Smooth muscle cell of the coronary artery (primary cell): ENCODE results near the gene LRFN5. TPM values are rescaled to one million over a fixed set of nuclear protein-coding genes. Genes with fewer than 3 reads are reported as not detected.

Experiments used
- total RNA-seq: library from RNA; depleted of rRNA; stranded (reverse); fragments of >200 nt; gene quantifications from 2 replicates; pipeline ENCODE4 v1.2.3, GENCODE V29; 2014; ENCODE audit warnings: low replicate concordance

The LRFN5 gene
- 0.30 and 0.70 TPM in 2 replicates for total RNA-seq

DNA sequence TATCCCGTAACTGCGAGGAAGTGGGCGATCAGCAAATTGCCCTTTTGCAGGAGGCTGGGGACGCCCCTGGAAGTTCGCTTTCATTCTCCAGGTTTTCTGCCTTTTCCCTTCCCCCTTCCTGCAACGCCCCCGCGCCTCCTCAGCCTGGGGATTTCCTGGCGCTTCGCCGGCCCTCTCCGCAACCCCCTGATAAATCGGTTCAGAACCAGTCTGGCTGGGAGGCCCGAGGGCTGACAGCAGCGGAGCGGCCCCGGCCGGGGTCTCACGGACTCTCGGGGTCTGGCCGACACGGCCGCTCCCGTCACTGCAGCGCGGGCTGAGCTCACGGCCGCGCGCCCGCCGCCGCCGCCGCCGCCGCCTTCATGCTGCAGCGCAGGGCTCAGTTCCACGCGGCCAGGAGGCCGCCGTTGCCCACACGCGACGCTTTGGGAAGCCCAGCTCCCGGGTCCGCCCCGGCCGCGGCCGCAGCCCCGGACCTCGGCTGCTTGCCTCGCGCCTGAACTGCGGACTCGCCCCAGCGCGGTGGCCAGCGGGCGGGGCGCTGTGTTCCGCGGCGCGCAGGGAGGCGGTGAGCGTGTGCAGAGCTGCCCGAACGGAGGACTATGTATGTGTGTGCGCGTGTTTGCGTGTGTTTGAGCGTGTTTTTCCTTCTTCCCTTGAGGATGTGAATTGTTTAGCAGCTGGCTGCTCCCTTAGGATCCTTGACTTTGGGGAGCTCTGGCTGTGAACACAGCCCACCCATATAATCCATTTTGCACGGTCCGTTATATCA, at the start of gene LRFN5:
Gene LRFN5 (plus strand): TSS at position 345 of the 772 bp plus-strand sequence.

